HEK293 (cell line): ENCODE data around the gene MAN1C1.

Source experiments
- CTCF ChIA-PET: fragments of 350-600 bp; formaldehyde crosslinking; extraction: SDS; loops from one replicate; lab custom pipeline; 2021; ENCODE audit warnings: antibody characterized with exemption; lab: Yijun Ruan, JAX
- POLR2A ChIA-PET: fragments of 300-600 bp; formaldehyde crosslinking; extraction: SDS; loops from one replicate; lab custom pipeline; 2020; ENCODE audit warnings: antibody characterized with exemption, inconsistent platforms; lab: Yijun Ruan, JAX
- H3K27ac ChIP-seq: fragments of 200-500 bp; sonication (Bioruptor generic); 2 replicates; pipeline ENCODE4 v1.5.1; 2014; ENCODE audit warnings: low read depth, low read length, control low read depth, inconsistent platforms; ENCODE audit errors: extremely low read depth
- H3K36me3 ChIP-seq, 2 experiments: fragments of 200-500 bp in 1 of 2; sonication (Bioruptor generic) in 1 of 2; 1 replicate in 1 of 2; 2 replicates in 1 of 2; pipeline ENCODE4 v1.5.1; 2014 to 2017; ENCODE audit warnings: inconsistent platforms in 2 of 2, low read length in 2 of 2; ENCODE audit not compliant: control insufficient read depth in 2 of 2, insufficient read depth in 1 of 2
- H3K4me1 ChIP-seq: fragments of 200-500 bp; sonication (Bioruptor generic); 2 replicates; pipeline ENCODE4 v1.5.1; 2014; ENCODE audit warnings: mild to moderate bottlenecking, low read length, inconsistent platforms; ENCODE audit not compliant: control insufficient read depth, insufficient read depth
- H3K4me3 ChIP-seq: 2 replicates; pipeline ENCODE4 v1.5.1; 2011; ENCODE audit warnings: low read depth, mild to moderate bottlenecking, control low read depth, low read length, moderate library complexity
- H3K9me3 ChIP-seq: fragments of 200-500 bp; sonication (Bioruptor generic); 2 replicates; pipeline ENCODE4 v1.5.1; 2014; ENCODE audit warnings: low read depth, low read length, inconsistent platforms; ENCODE audit not compliant: control insufficient read depth, insufficient read depth
- KLF10 ChIP-seq: fragments of 450-650 bp; IDR thresholded peaks from 2 replicates; pipeline ENCODE4 v1.5.1; 2018; ENCODE audit warnings: missing biosample characterization, mild to moderate bottlenecking, missing genetic modification characterization
- MEIS1 ChIP-seq: sonication (generic); formaldehyde crosslinking; IDR thresholded peaks from 2 replicates; pipeline ENCODE4 v1.8.1; 2022; ENCODE audit warnings: missing genetic modification reagents, mild to moderate bottlenecking, borderline replicate concordance
- SP7 ChIP-seq: fragments of 450-650 bp; formaldehyde crosslinking; IDR thresholded peaks from 2 replicates; pipeline ENCODE4 v1.5.1; 2016; ENCODE audit warnings: missing biosample characterization, missing genetic modification characterization
- ZEB2 ChIP-seq: fragments of 450-650 bp; formaldehyde crosslinking; IDR thresholded peaks from 2 replicates; pipeline ENCODE4 v1.5.1; 2016; ENCODE audit warnings: missing biosample characterization, missing genetic modification characterization
- ZNF138 ChIP-seq: fragments of 450-650 bp; formaldehyde crosslinking; IDR thresholded peaks from 2 replicates; pipeline ENCODE4 v1.5.1; 2016; ENCODE audit warnings: missing biosample characterization, missing genetic modification characterization, borderline replicate concordance
- ZNF155 ChIP-seq: fragments of 450-650 bp; formaldehyde crosslinking; IDR thresholded peaks from 2 replicates; pipeline ENCODE4 v1.5.1; 2016; ENCODE audit warnings: missing biosample characterization, missing genetic modification characterization
- ZNF324 ChIP-seq: fragments of 450-650 bp; formaldehyde crosslinking; IDR thresholded peaks from 2 replicates; pipeline ENCODE4 v1.5.1; 2016; ENCODE audit warnings: missing biosample characterization, missing genetic modification characterization
- ZNF341 ChIP-seq: fragments of 450-650 bp; formaldehyde crosslinking; IDR thresholded peaks from 2 replicates; pipeline ENCODE4; 2016; ENCODE audit warnings: low read depth, missing biosample characterization, missing genetic modification characterization
- ZNF350 ChIP-seq: fragments of 450-650 bp; formaldehyde crosslinking; IDR thresholded peaks from 2 replicates; pipeline ENCODE4 v1.5.0; 2017; ENCODE audit warnings: missing biosample characterization, mild to moderate bottlenecking, missing genetic modification characterization
- ZNF423 ChIP-seq: fragments of 450-650 bp; formaldehyde crosslinking; IDR thresholded peaks from 2 replicates; pipeline ENCODE4 v1.5.1; 2016; ENCODE audit warnings: missing biosample characterization, missing genetic modification characterization
- ZNF664 ChIP-seq: fragments of 450-650 bp; formaldehyde crosslinking; IDR thresholded peaks from 2 replicates; pipeline ENCODE4 v1.5.1; 2016; ENCODE audit warnings: missing biosample characterization, missing genetic modification characterization
- ZNF792 ChIP-seq: fragments of 450-650 bp; formaldehyde crosslinking; IDR thresholded peaks from 2 replicates; pipeline ENCODE4 v1.5.1; 2016; ENCODE audit warnings: missing biosample characterization, missing genetic modification characterization
- ZNF830 ChIP-seq: fragments of 450-650 bp; IDR thresholded peaks from 2 replicates; pipeline ENCODE4 v1.5.0; 2018; ENCODE audit warnings: missing biosample characterization, missing genetic modification characterization, low read depth, mild to moderate bottlenecking, moderate library complexity
- TF ChIP-seq, protein P1 (sequence below): fragments of 450-650 bp; formaldehyde crosslinking; IDR thresholded peaks from 2 replicates; pipeline ENCODE4 v1.5.1; 2016; ENCODE audit warnings: missing biosample characterization, missing genetic modification characterization
- TF ChIP-seq, protein P2 (sequence below): fragments of 450-650 bp; formaldehyde crosslinking; IDR thresholded peaks from 2 replicates; pipeline ENCODE4 v1.5.1; 2016; ENCODE audit warnings: missing biosample characterization, missing genetic modification characterization
- TF ChIP-seq, protein P3 (sequence below): fragments of 450-650 bp; formaldehyde crosslinking; IDR thresholded peaks from 2 replicates; pipeline ENCODE4 v1.5.1; 2016; ENCODE audit warnings: missing biosample characterization, missing genetic modification characterization
- TF ChIP-seq, protein P4 (sequence below): fragments of 450-650 bp; formaldehyde crosslinking; IDR thresholded peaks from 2 replicates; pipeline ENCODE4 v1.5.1; 2016; ENCODE audit warnings: missing biosample characterization, missing genetic modification characterization

The MAN1C1 gene

DNA sequence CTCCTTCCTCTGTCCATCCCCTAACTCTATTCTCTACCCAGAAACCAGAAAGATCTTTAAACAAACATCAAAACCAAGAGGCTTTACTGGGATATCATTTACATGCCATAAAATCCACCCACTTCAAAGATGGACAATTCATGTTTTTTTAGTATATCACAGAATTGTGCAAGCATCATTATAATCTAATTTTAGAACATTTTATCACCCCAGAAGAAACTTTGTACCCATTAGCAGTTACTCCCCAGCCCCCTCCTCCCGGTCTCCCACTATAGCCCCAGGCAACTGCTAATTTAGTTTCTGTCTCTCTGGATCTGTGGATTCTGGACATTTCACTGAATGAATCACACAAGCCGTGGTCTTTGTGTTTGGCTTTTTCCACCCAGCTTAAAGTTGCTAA, 178.6 kb downstream of the MAN1C1 start (continued):
- 0 out of 2 replicates have a peak, but pooled peaks have one; percentile 16 for TF ChIP-seq ZNF341 (tag by site-specific recombination)

DNA sequence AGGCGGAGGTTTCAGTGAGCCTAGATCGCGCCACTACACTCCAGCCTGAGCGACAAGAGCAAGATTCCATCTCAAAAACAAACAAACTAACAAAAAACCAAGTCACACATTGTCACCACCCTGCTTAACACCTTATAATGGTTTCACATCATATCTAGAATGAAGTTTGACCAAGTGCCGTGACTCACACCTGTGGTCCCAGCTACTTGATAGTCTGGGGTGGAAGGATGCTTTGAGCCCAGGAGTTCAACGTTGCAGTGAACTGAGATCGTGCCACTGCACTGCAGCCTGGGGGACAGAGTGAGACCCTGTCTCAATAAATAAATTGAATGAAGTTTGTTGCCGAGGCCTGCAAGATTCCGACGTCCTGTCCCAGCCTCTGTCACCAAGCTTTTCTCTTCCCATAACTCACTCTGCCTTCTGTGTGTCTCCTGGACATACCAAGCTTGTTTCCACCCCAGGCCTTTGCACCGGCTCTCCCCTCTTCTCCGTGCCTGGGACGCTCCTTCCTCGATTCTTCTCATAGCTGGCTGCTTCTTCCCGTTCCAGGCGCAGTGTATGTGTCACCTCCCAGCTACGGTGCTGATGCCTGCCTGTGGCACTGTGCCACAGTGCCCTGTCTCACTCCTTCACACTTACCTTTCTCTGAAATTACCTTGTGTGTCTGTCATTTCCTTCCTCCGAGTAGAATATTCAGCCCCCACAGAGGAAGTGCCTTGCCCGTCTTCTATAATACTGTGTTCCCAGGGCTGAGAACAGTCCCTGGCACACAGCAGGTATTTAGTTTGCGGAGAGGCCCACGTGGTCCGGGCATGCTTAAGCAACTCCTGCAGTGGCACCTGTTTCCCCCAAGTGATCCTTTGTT, 179.6 kb downstream of the MAN1C1 start:
- H3K4me1 ChIP-seq, result 0 out of 2 replicates have a peak, but pooled peaks cover 2% of the 10 kb centered on the region
- no peak overlapping the region for H3K4me3 ChIP-seq
- no peaks in the 10 kb centered on the region for H3K9me3 ChIP-seq
- TF ChIP-seq ZNF324 (tag by site-specific recombination) (no peak), ZEB2 (tag by site-specific recombination) (no peak)
- TF ChIP-seq, protein P1, sequence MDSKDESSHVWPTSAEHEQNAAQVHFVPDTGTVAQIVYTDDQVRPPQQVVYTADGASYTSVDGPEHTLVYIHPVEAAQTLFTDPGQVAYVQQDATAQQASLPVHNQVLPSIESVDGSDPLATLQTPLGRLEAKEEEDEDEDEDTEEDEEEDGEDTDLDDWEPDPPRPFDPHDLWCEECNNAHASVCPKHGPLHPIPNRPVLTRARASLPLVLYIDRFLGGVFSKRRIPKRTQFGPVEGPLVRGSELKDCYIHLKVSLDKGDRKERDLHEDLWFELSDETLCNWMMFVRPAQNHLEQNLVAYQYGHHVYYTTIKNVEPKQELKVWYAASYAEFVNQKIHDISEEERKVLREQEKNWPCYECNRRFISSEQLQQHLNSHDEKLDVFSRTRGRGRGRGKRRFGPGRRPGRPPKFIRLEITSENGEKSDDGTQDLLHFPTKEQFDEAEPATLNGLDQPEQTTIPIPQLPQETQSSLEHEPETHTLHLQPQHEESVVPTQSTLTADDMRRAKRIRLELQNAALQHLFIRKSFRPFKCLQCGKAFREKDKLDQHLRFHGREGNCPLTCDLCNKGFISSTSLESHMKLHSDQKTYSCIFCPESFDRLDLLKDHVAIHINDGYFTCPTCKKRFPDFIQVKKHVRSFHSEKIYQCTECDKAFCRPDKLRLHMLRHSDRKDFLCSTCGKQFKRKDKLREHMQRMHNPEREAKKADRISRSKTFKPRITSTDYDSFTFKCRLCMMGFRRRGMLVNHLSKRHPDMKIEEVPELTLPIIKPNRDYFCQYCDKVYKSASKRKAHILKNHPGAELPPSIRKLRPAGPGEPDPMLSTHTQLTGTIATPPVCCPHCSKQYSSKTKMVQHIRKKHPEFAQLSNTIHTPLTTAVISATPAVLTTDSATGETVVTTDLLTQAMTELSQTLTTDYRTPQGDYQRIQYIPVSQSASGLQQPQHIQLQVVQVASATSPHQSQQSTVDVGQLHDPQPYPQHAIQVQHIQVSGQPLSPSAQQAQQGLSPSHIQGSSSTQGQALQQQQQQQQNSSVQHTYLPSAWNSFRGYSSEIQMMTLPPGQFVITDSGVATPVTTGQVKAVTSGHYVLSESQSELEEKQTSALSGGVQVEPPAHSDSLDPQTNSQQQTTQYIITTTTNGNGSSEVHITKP (tag by site-specific recombination), result peak; percentile 85
- ChIA-PET POLR2A (no interaction called here), CTCF (interaction anchor here (0.6 to 2.5 kb wide), 13 partner anchors 9 to 249 kb away, joined by 3 to 12 read pairs (median 4); no protein-coding TSS in a partner anchor)
- H3K27ac ChIP-seq, result no peak overlapping the region
- H3K36me3 ChIP-seq, result peaks cover 0 to under 1% of the 10 kb centered on the region in 2 experiments; a peak in 1 of 3 replicates

DNA sequence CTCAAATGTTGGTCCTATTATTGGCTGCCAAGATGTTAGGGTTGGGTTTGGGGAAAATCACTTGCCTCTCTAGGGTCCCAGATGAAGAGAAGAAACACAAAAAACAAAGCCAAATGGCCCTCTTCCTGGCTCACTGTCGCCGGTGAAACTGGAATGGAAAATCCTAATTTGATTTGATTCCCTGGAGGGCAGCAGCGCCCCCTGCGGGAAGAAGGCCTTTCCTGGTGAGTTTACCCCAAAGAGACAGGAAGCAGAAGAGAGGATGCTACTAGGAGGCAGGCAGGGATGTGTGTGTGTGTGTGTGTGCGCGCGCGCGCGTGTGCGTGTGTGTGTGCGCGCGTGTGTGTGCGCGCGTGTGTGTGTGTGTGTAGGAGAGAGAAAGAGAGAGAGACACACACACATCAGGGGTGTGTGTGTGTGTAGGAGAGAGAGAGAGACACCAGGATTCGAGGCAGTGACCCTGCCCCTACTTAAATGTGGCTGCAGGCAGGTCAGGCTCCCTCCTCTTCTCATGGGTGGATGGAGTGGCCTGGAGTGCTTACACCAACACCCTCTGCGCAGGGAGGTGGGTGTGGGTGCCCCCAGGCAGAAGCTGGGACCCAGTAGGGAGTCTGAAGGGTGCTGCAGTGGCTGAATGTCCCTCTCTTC, 180.3 kb downstream of the MAN1C1 start:
- H3K27ac ChIP-seq, result no peak overlapping the region
- H3K9me3 ChIP-seq, result no peaks in the 10 kb centered on the region
- POLR2A ChIA-PET, result interaction anchor here (0.6 kb wide), 1 partner anchor 42 kb away, joined by 3 read pairs; no protein-coding TSS in a partner anchor
- CTCF ChIA-PET, result interaction anchor here (0.7 to 3.4 kb wide), 15 partner anchors 9 to 543 kb away, joined by 3 to 32 read pairs (median 5); partner anchors contain the start of gene MTFR1L
- H3K4me3 ChIP-seq, result no peak overlapping the region
- 0 out of 2 replicates have a peak, but pooled peaks cover 2% of the 10 kb centered on the region for H3K4me1 ChIP-seq
- peaks cover 0 to 7% of the 10 kb centered on the region in 2 experiments; a peak in 2 of 3 replicates for H3K36me3 ChIP-seq
- TF ChIP-seq, protein P2, sequence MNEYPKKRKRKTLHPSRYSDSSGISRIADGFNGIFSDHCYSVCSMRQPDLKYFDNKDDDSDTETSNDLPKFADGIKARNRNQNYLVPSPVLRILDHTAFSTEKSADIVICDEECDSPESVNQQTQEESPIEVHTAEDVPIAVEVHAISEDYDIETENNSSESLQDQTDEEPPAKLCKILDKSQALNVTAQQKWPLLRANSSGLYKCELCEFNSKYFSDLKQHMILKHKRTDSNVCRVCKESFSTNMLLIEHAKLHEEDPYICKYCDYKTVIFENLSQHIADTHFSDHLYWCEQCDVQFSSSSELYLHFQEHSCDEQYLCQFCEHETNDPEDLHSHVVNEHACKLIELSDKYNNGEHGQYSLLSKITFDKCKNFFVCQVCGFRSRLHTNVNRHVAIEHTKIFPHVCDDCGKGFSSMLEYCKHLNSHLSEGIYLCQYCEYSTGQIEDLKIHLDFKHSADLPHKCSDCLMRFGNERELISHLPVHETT (tag by site-specific recombination), result no peak
- TF ChIP-seq, protein P3, sequence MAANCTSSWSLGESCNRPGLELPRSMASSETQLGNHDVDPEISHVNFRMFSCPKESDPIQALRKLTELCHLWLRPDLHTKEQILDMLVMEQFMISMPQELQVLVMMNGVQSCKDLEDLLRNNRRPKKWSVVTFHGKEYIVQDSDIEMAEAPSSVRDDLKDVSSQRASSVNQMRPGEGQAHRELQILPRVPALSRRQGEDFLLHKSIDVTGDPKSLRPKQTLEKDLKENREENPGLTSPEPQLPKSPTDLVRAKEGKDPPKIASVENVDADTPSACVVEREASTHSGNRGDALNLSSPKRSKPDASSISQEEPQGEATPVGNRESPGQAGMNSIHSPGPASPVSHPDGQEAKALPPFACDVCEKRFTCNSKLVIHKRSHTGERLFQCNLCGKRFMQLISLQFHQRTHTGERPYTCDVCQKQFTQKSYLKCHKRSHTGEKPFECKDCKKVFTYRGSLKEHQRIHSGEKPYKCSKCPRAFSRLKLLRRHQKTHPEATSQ (tag by site-specific recombination), result no peak
- TF ChIP-seq ZNF792 (tag by site-specific recombination) (no peak), ZNF155 (tag by site-specific recombination) (no peak), KLF10 (tag by site-specific recombination) (no peak), ZNF830 (tag by site-specific recombination) (no peak), MEIS1 (CRISPR knock-in tag) (no peak), ZNF138 (tag by site-specific recombination) (no peak), ZNF664 (no peak), ZNF423 (tag by site-specific recombination) (no peak), SP7 (tag by site-specific recombination) (peak; percentile 72), ZNF350 (no peak)
- TF ChIP-seq, protein P4, sequence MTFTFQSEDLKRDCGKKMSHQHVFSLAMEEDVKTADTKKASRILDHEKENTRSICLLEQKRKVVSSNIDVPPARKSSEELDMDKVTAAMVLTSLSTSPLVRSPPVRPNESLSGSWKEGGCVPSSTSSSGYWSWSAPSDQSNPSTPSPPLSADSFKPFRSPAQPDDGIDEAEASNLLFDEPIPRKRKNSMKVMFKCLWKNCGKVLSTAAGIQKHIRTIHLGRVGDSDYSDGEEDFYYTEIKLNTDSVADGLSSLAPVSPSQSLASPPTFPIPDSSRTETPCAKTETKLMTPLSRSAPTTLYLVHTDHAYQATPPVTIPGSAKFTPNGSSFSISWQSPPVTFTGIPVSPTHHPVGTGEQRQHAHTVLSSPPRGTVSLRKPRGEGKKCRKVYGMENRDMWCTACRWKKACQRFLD (tag by site-specific recombination), result no peak
